ENCODE measurements around the gene DDX1. TPM values are rescaled to one million over a fixed set of nuclear protein-coding genes. Genes with fewer than 3 reads are reported as not detected.

The DDX1 gene
- total and polyA plus RNA-seq, 9 of the 15 experiments (the other 6 are each of a cell fraction or from before 2014, with no cell fraction given), result 116 to 277 (median 232) TPM

- CTCF ChIA-PET (ENCODE audit: low intra/inter-chr PET ratio), result no interaction called here
- no peak overlapping the region for H3K27ac ChIP-seq (ENCODE audit: extremely low read depth, low read depth, low read length)
These were observed 22.8 kb upstream of the DDX1 start for GRCh38 chr2:15568874-15569273.

More at GRCh38 chr2:15568874-15569273, 22.8 kb upstream of the DDX1 start:
- H3K9ac ChIP-seq (ENCODE audit: insufficient read depth in 1 of 2, low read depth in 2 of 2, low read length in 2 of 2), result no peak overlapping the region
- no peaks in the 10 kb centered on the region for H3K79me2 ChIP-seq (ENCODE audit: control insufficient read depth, insufficient read depth, low read length)
- BruUV-seq (replicated peaks), result no TSS peak
- ATAC-seq (no peak), DNase-seq (ENCODE audit: extremely low read depth in 1 of 4, low spot score in 3 of 4) (no peak), FAIRE-seq (no peak)
- no peak overlapping the region for H2AFZ ChIP-seq (ENCODE audit: low read depth, low read length)
- no peak overlapping the region for H3K4me3 ChIP-seq
- POLR2A ChIA-PET, result interaction anchor here (1.1 kb wide), 1 partner anchor 15 kb away, joined by 4 read pairs; no protein-coding TSS in a partner anchor
- TF ChIP-seq FOSL1 (tag; conservative IDR thresholded peaks at IDR 0.05), result no peak
- TF ChIP-seq, protein P1, sequence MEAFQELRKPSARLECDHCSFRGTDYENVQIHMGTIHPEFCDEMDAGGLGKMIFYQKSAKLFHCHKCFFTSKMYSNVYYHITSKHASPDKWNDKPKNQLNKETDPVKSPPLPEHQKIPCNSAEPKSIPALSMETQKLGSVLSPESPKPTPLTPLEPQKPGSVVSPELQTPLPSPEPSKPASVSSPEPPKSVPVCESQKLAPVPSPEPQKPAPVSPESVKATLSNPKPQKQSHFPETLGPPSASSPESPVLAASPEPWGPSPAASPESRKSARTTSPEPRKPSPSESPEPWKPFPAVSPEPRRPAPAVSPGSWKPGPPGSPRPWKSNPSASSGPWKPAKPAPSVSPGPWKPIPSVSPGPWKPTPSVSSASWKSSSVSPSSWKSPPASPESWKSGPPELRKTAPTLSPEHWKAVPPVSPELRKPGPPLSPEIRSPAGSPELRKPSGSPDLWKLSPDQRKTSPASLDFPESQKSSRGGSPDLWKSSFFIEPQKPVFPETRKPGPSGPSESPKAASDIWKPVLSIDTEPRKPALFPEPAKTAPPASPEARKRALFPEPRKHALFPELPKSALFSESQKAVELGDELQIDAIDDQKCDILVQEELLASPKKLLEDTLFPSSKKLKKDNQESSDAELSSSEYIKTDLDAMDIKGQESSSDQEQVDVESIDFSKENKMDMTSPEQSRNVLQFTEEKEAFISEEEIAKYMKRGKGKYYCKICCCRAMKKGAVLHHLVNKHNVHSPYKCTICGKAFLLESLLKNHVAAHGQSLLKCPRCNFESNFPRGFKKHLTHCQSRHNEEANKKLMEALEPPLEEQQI (IDR thresholded peaks at IDR 0.05), result 0 out of 2 replicates have a peak, but pooled peaks have one; percentile 12
- 95% methylated on average over 12 of the region's 12 CpGs for WGBS (ENCODE audit: insufficient coverage, low coverage, missing lambda C conversion rate)
- intact Hi-C loops (cut with micrococcal nuclease), result no loop called here
- 0 out of 3 replicates have a peak, but pooled peaks cover 2% of the 10 kb centered on the region for H3K36me3 ChIP-seq (ENCODE audit: control insufficient read depth, insufficient read depth, low read length)
- H4K20me1 ChIP-seq (replicated peaks; ENCODE audit: control insufficient read depth, insufficient read depth, low read length), result no peaks in the 10 kb centered on the region
- no peaks in the 10 kb centered on the region for H3K27me3 ChIP-seq (ENCODE audit: control insufficient read depth in 2 of 2, insufficient read depth in 2 of 2, low read length in 2 of 2)
- no peaks in the 10 kb centered on the region for H3K9me1 ChIP-seq (ENCODE audit: control insufficient read depth, insufficient read depth, low read length)
- peaks cover 3 to 14% of the 10 kb centered on the region in 2 experiments; a peak in 3 of 5 replicates for H3K4me1 ChIP-seq (replicated peaks in 1 of 2; ENCODE audit: control insufficient read depth in 2 of 2, insufficient read depth in 2 of 2, low read length in 2 of 2)
- H3K9me3 ChIP-seq (replicated peaks; ENCODE audit: control insufficient read depth, insufficient read depth, low read depth, low read length), result no peaks in the 10 kb centered on the region
- H3K4me2 ChIP-seq (ENCODE audit: insufficient read depth, low read length), result no peak overlapping the region
- in situ Hi-C loops (cut with MboI), result no loop called here

Data from K562 (cell line).